ENCODE data around the gene RCAN1.

The RCAN1 gene

DNA sequence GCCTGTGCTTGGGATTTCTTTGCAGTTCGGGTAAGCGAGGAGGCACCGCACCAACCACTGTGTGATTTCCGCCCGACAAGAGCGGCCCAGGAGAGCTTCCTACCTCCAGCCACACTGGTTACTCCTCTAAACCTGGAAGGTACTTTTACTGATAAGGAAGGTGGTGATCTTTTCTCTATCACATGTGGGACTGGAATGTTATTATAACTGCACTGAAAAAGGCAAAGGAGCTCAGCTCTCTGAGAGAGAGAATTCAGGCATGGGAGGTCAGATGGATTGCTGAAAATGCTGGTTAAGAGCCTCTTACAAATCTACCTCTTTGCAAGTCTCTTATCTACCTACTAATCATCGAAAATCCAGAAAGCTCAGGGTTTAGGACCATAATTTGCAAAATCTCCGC lies 95.2 kb downstream of the RCAN1 start:
- Histone ChIP-seq H3K79me2 (ENCODE audit: control insufficient read depth, low read length) (no peaks in the 10 kb centered on the region), H3K4me2 (ENCODE audit: low read length) (no peak overlapping the region), H3K36me3 (ENCODE audit: control insufficient read depth, low read length) (no peaks in the 10 kb centered on the region), H3K27me3 (ENCODE audit: control insufficient read depth, low read length) (no peaks in the 10 kb centered on the region), H3K9me3 (ENCODE audit: control insufficient read depth, insufficient read depth, low read length) (no peaks in the 10 kb centered on the region), H3K4me1 (ENCODE audit: control insufficient read depth, low read length) (no peaks in the 10 kb centered on the region), H3K27ac (ENCODE audit: low read depth, low read length) (no peak overlapping the region), H3K4me3 (ENCODE audit: low read length) (no peak overlapping the region), H3K9me2 (replicated peaks; ENCODE audit: control insufficient read depth, low read length) (no peaks in the 10 kb centered on the region), H4K20me1 (ENCODE audit: control insufficient read depth, insufficient read depth, low read depth, low read length) (no peaks in the 10 kb centered on the region; the same call in 1 of the 2 replicates), H3F3A (ENCODE audit: control insufficient read depth, insufficient read depth) (no peaks in the 10 kb centered on the region)
- TF ChIP-seq EZH2phosphoT487 (IDR thresholded peaks at IDR 0.05; ENCODE audit: borderline replicate concordance, low read length) = no peak
- TF ChIP-seq, protein P1, sequence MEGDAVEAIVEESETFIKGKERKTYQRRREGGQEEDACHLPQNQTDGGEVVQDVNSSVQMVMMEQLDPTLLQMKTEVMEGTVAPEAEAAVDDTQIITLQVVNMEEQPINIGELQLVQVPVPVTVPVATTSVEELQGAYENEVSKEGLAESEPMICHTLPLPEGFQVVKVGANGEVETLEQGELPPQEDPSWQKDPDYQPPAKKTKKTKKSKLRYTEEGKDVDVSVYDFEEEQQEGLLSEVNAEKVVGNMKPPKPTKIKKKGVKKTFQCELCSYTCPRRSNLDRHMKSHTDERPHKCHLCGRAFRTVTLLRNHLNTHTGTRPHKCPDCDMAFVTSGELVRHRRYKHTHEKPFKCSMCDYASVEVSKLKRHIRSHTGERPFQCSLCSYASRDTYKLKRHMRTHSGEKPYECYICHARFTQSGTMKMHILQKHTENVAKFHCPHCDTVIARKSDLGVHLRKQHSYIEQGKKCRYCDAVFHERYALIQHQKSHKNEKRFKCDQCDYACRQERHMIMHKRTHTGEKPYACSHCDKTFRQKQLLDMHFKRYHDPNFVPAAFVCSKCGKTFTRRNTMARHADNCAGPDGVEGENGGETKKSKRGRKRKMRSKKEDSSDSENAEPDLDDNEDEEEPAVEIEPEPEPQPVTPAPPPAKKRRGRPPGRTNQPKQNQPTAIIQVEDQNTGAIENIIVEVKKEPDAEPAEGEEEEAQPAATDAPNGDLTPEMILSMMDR (IDR thresholded peaks at IDR 0.05; ENCODE audit: low read depth, low read length, poor library complexity, severe bottlenecking) = no peak

DNA sequence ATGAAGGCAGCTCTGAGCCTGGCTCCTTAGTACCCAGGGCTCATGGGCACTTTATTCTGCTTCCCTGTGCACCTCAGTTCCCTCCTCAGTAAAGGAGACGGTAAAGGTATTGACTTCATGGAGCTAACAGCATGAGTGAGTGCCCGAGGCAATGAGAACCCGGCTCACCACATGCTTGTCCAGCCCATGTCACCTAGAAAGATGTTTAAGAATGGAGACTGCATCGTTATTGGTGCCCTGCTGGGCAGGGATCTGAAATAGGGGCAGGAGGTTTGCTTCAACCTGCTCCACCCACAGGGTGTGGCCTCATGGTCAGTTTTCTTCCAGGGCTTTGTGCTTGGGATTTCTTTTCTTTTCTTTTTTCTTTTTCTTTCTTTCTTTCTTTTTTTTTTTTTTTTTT lies 95.9 kb downstream of the RCAN1 start:
- Histone ChIP-seq H3K9me2 (replicated peaks; ENCODE audit: control insufficient read depth, low read length) (no peaks in the 10 kb centered on the region), H3K79me2 (ENCODE audit: control insufficient read depth, low read length) (no peaks in the 10 kb centered on the region), H3K4me2 (ENCODE audit: low read length) (no peak overlapping the region), H3K4me1 (ENCODE audit: control insufficient read depth, low read length) (no peaks in the 10 kb centered on the region), H3K27ac (ENCODE audit: low read depth, low read length) (no peak overlapping the region), H4K20me1 (ENCODE audit: control insufficient read depth, insufficient read depth, low read depth, low read length) (no peaks in the 10 kb centered on the region; the same call in 1 of the 2 replicates), H3K36me3 (ENCODE audit: control insufficient read depth, low read length) (no peaks in the 10 kb centered on the region), H3K4me3 (ENCODE audit: low read length) (no peak overlapping the region), H3K27me3 (ENCODE audit: control insufficient read depth, low read length) (no peaks in the 10 kb centered on the region), H3F3A (ENCODE audit: control insufficient read depth, insufficient read depth) (no peaks in the 10 kb centered on the region), H3K9me3 (ENCODE audit: control insufficient read depth, insufficient read depth, low read length) (no peaks in the 10 kb centered on the region)
- no peak for TF ChIP-seq EZH2phosphoT487 (IDR thresholded peaks at IDR 0.05; ENCODE audit: borderline replicate concordance, low read length)
- TF ChIP-seq, protein P1 (IDR thresholded peaks at IDR 0.05; ENCODE audit: low read depth, low read length, poor library complexity, severe bottlenecking) = no peak

DNA sequence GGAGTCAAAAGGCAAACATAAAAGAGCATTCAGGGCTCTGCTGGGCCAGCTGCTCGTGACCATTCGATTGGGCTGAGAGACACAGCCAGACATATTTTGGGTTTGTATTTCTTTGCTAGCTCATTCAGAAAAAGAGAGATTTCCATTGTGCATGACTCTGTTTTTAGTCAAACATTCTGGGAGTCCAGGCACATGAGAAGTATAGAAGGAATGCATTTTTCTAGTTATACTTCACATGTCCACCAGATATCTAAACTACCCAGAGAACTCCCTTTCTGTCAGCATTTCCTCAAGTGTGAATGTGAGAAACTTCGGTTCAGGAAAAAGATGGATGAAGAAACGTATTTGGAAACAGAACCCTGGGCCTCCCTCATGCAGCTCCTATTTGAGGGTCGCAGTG lies 96.6 kb downstream of the RCAN1 start:
- H3F3A ChIP-seq (ENCODE audit: control insufficient read depth, insufficient read depth) = no peaks in the 10 kb centered on the region
- no peaks in the 10 kb centered on the region for H3K9me2 ChIP-seq (replicated peaks; ENCODE audit: control insufficient read depth, low read length)
- no peaks in the 10 kb centered on the region for H3K4me1 ChIP-seq (ENCODE audit: control insufficient read depth, low read length)
- no peaks in the 10 kb centered on the region for H3K79me2 ChIP-seq (ENCODE audit: control insufficient read depth, low read length)
- H3K27me3 ChIP-seq (ENCODE audit: control insufficient read depth, low read length) = no peaks in the 10 kb centered on the region
- TF ChIP-seq, protein P1 (IDR thresholded peaks at IDR 0.05; ENCODE audit: low read depth, low read length, poor library complexity, severe bottlenecking) = no peak
- TF ChIP-seq EZH2phosphoT487 (IDR thresholded peaks at IDR 0.05; ENCODE audit: borderline replicate concordance, low read length) = no peak
- no peaks in the 10 kb centered on the region; the same call in 1 of the 2 replicates for H4K20me1 ChIP-seq (ENCODE audit: control insufficient read depth, insufficient read depth, low read depth, low read length)
- H3K4me3 ChIP-seq (ENCODE audit: low read length) = no peak overlapping the region
- H3K4me2 ChIP-seq (ENCODE audit: low read length) = no peak overlapping the region
- H3K36me3 ChIP-seq (ENCODE audit: control insufficient read depth, low read length) = no peaks in the 10 kb centered on the region
- no peak overlapping the region for H3K27ac ChIP-seq (ENCODE audit: low read depth, low read length)
- no peaks in the 10 kb centered on the region for H3K9me3 ChIP-seq (ENCODE audit: control insufficient read depth, insufficient read depth, low read length)
